GM23248 (cell line): ENCODE results near the gene BPHL.

Experiments used
- EZH2 ChIP-seq: fragments of 200-600 bp; sonication (generic); IDR thresholded peaks from 2 replicates; pipeline ENCODE4 v1.6.1; 2018; ENCODE audit warnings: antibody characterized with exemption, mild to moderate bottlenecking; ENCODE audit not compliant: insufficient read depth, poor library complexity, severe bottlenecking
- EZH2phosphoT487 ChIP-seq: fragments of 200-600 bp; sonication (generic); IDR thresholded peaks from 2 replicates; pipeline ENCODE4 v1.6.1; 2018; ENCODE audit warnings: antibody characterized with exemption, moderate library complexity, mild to moderate bottlenecking, low read depth; ENCODE audit not compliant: insufficient read depth

DNA sequence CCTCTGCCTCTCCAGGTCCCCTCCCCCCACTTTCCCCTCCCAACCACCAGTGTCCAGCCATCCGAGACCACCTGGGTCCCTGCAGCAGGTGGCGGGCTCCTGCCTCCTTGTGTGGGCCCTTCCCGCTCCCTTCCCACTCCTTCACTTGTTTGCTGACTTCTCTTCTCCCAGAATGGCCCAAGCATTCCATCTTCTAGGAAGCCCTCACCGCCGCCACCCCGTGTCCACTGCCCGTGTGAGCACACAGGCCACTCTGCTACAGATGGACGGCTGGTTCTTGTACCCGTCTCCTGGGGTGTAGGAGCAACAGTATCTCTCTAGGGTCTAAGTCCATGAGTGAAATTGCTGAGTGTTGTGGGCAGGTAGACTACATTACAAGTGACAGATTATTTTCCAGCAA is 15.0 kb downstream of the BPHL start:
- TF ChIP-seq EZH2phosphoT487 (no peak), EZH2 (no peak)
